HepG2 (cell line): Measurements from ENCODE around the gene TM4SF18. TPM values are rescaled to one million over a fixed set of nuclear protein-coding genes. Genes with fewer than 3 reads are reported as not detected.

Experiments used
- GABPA ChIP-seq, 2 experiments: IDR thresholded peaks; 2 replicates each; pipeline ENCODE4 v1.6.1; 2011 to 2016; ENCODE audit warnings: low read depth in 2 of 2, low read length in 1 of 2, missing biosample characterization in 1 of 2, missing genetic modification characterization in 1 of 2
- HCFC1 ChIP-seq: fragments of 150-350 bp; IDR thresholded peaks from 2 replicates; pipeline ENCODE4 v1.6.1; 2014; ENCODE audit warnings: low read depth, low read length
- POLR2A ChIP-seq, 2 experiments: IDR thresholded peaks; 2 replicates each; pipeline ENCODE4 v1.6.1; 2011; ENCODE audit warnings: low read depth in 2 of 2, low read length in 2 of 2, mild to moderate bottlenecking in 1 of 2, moderate library complexity in 1 of 2; ENCODE audit not compliant: insufficient read depth in 1 of 2
- RBFOX2 ChIP-seq: fragments of 200-400 bp; formaldehyde crosslinking; IDR thresholded peaks from 2 replicates; pipeline ENCODE4 v1.6.1; 2017; ENCODE audit warnings: low read depth, mild to moderate bottlenecking, low read length
- RFX3 ChIP-seq: IDR thresholded peaks from 2 replicates; pipeline ENCODE4 v1.6.1; 2016; ENCODE audit warnings: missing biosample characterization, missing genetic modification reagents
- SKI ChIP-seq: fragments of 450-650 bp; IDR thresholded peaks from one replicate; pipeline ENCODE4 v1.6.1; 2018; ENCODE audit warnings: mild to moderate bottlenecking; ENCODE audit not compliant: partially characterized antibody
- TEF ChIP-seq: sonication (generic); formaldehyde crosslinking; IDR thresholded peaks from 2 replicates; pipeline ENCODE4 v1.5.0; 2020; ENCODE audit warnings: missing genetic modification reagents
- TMF1 ChIP-seq: sonication (generic); formaldehyde crosslinking; IDR thresholded peaks from 2 replicates; pipeline ENCODE4 v1.8.1; 2022; ENCODE audit warnings: low read depth, missing genetic modification reagents
- ZBTB14 ChIP-seq: sonication (generic); formaldehyde crosslinking; IDR thresholded peaks from 2 replicates; pipeline ENCODE4 v1.4.0; 2020; ENCODE audit warnings: missing genetic modification reagents
- ZNF256 ChIP-seq: sonication (generic); formaldehyde crosslinking; conservative IDR thresholded peaks from 2 replicates; pipeline ENCODE4 v1.4.0; 2020; ENCODE audit warnings: missing genetic modification reagents
- ZNF562 ChIP-seq: sonication (generic); formaldehyde crosslinking; IDR thresholded peaks from 2 replicates; pipeline ENCODE4 v1.8.0; 2022; ENCODE audit warnings: missing genetic modification reagents, borderline replicate concordance
- ZNF597 ChIP-seq: sonication (generic); formaldehyde crosslinking; IDR thresholded peaks from 2 replicates; pipeline ENCODE4 v1.5.0; 2020; ENCODE audit warnings: missing genetic modification reagents
- ZNF629 ChIP-seq: sonication (generic); formaldehyde crosslinking; conservative IDR thresholded peaks from 2 replicates; pipeline ENCODE4 v1.5.0; 2020; ENCODE audit warnings: missing genetic modification reagents
- ZNF746 ChIP-seq: sonication (generic); formaldehyde crosslinking; IDR thresholded peaks from 2 replicates; pipeline ENCODE4 v1.8.0; 2022; ENCODE audit warnings: mild to moderate bottlenecking, missing genetic modification reagents
- ZNF788 ChIP-seq: sonication (generic); formaldehyde crosslinking; IDR thresholded peaks from 2 replicates; pipeline ENCODE4 v1.5.0; 2020; ENCODE audit warnings: mild to moderate bottlenecking, missing genetic modification reagents, borderline replicate concordance
- polyA plus RNA-seq, 8 experiments: library from polyadenylated mRNA; depleted of rRNA in 3 of 8; stranded (reverse) in 7 of 8; unstranded in 1 of 8; fragments of >200 nt; fragmentation: Illumina TruSeq in 4 of 8; extraction: Trizol in 4 of 8; gene quantifications; 2 replicates each; pipeline versions ENCODE4 v1.2.1 to v1.2.3, GENCODE V29; 2011 to 2016; ENCODE audit warnings: low read depth in 4 of 8, missing spikeins in 1 of 8, mixed read lengths in 1 of 8; ENCODE audit not compliant: insufficient read depth in 1 of 8
- total RNA-seq, 5 experiments: library from RNA; depleted of rRNA; stranded (reverse); fragments of >200 nt; fragmentation: Illumina TruSeq; extraction: Trizol; gene quantifications; 2 replicates each; pipeline ENCODE4 v1.2.3, GENCODE V29; 2016; ENCODE audit warnings: low read depth in 1 of 5
- TF ChIP-seq, protein P1 (sequence below): sonication (generic); formaldehyde crosslinking; IDR thresholded peaks from 2 replicates; pipeline ENCODE4 v1.4.0; 2020; ENCODE audit warnings: missing genetic modification reagents
- TF ChIP-seq, protein P2 (sequence below): sonication (generic); formaldehyde crosslinking; IDR thresholded peaks from 2 replicates; pipeline ENCODE4 v1.5.1; 2020; ENCODE audit warnings: mild to moderate bottlenecking, missing genetic modification reagents, borderline replicate concordance

TM4SF18 gene
- total and polyA plus RNA-seq, 2 of the 13 experiments (the other 11 are each of a cell fraction or from before 2014, with no cell fraction given), result 0.15 TPM; not detected in 1

DNA sequence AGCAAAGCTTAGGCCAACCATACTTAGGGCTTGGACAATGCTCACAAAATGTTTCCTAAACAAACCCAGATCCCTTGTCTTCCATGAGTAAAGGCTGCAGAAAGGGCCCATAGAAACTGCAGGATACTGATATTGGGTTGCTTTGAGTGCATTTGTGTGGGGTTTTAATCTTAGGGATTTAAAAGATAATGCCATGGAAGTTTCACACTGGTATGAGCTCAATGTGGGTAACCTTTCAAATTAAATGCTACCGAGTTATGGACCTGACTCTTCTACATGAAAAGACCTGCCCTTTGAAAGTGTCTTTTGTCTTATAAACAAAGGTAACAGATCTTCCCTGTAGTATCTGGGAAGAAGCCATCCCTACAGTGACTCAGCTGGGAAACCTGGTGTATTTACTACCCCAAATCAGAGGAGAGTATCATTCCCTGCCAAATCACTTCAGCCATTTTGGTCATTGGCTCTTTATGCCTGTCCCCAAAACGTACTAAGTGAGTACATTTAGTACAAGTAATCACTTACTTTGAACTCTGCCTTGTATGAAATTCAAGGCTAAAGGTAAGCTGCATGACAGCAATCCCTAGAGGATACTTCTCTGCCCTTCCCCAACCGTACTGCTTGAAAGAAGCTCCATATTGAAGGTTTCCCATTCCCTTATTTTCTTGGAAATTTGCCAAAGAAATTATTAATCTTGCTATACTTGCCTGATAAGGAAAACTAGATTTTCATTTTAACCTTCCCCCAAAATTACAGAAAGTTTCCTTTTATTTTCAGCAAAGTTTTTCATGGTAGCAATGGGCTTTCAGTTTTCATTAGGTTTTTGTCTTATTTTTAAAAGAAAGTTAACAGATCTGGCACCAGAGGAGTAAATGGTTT, 36.8 kb upstream of the TM4SF18 start (continued):
- TF ChIP-seq TEF (no peak), ZNF562 (CRISPR knock-in tag) (no peak), RFX3 (CRISPR knock-in tag) (no peak), ZNF597 (CRISPR knock-in tag) (no peak), ZNF629 (CRISPR knock-in tag) (no peak), SKI (no peak), ZBTB14 (CRISPR knock-in tag) (no peak), TMF1 (CRISPR knock-in tag) (no peak), GABPA (IDR thresholded peaks at IDR 0.05; ENCODE audit: low read depth, low read length) (no peak), GABPA (CRISPR knock-in tag; IDR thresholded peaks at IDR 0.05; ENCODE audit: low read depth) (no peak), ZNF788 (CRISPR knock-in tag) (no peak), POLR2A (IDR thresholded peaks at IDR 0.05; ENCODE audit: insufficient read depth in 1 of 2, low read depth in 2 of 2, low read length in 2 of 2) (peak; percentile 16 to 59; a peak in 2 of 4 replicates), ZNF256 (CRISPR knock-in tag) (no peak), RBFOX2 (peak; percentile 93), HCFC1 (no peak), ZNF746 (no peak)
- TF ChIP-seq, protein P1, sequence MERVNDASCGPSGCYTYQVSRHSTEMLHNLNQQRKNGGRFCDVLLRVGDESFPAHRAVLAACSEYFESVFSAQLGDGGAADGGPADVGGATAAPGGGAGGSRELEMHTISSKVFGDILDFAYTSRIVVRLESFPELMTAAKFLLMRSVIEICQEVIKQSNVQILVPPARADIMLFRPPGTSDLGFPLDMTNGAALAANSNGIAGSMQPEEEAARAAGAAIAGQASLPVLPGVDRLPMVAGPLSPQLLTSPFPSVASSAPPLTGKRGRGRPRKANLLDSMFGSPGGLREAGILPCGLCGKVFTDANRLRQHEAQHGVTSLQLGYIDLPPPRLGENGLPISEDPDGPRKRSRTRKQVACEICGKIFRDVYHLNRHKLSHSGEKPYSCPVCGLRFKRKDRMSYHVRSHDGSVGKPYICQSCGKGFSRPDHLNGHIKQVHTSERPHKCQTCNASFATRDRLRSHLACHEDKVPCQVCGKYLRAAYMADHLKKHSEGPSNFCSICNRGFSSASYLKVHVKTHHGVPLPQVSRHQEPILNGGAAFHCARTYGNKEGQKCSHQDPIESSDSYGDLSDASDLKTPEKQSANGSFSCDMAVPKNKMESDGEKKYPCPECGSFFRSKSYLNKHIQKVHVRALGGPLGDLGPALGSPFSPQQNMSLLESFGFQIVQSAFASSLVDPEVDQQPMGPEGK (CRISPR knock-in tag), result no peak
- TF ChIP-seq, protein P2, sequence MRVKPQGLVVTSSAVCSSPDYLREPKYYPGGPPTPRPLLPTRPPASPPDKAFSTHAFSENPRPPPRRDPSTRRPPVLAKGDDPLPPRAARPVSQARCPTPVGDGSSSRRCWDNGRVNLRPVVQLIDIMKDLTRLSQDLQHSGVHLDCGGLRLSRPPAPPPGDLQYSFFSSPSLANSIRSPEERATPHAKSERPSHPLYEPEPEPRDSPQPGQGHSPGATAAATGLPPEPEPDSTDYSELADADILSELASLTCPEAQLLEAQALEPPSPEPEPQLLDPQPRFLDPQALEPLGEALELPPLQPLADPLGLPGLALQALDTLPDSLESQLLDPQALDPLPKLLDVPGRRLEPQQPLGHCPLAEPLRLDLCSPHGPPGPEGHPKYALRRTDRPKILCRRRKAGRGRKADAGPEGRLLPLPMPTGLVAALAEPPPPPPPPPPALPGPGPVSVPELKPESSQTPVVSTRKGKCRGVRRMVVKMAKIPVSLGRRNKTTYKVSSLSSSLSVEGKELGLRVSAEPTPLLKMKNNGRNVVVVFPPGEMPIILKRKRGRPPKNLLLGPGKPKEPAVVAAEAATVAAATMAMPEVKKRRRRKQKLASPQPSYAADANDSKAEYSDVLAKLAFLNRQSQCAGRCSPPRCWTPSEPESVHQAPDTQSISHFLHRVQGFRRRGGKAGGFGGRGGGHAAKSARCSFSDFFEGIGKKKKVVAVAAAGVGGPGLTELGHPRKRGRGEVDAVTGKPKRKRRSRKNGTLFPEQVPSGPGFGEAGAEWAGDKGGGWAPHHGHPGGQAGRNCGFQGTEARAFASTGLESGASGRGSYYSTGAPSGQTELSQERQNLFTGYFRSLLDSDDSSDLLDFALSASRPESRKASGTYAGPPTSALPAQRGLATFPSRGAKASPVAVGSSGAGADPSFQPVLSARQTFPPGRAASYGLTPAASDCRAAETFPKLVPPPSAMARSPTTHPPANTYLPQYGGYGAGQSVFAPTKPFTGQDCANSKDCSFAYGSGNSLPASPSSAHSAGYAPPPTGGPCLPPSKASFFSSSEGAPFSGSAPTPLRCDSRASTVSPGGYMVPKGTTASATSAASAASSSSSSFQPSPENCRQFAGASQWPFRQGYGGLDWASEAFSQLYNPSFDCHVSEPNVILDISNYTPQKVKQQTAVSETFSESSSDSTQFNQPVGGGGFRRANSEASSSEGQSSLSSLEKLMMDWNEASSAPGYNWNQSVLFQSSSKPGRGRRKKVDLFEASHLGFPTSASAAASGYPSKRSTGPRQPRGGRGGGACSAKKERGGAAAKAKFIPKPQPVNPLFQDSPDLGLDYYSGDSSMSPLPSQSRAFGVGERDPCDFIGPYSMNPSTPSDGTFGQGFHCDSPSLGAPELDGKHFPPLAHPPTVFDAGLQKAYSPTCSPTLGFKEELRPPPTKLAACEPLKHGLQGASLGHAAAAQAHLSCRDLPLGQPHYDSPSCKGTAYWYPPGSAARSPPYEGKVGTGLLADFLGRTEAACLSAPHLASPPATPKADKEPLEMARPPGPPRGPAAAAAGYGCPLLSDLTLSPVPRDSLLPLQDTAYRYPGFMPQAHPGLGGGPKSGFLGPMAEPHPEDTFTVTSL (CRISPR knock-in tag), result no peak
